Body of pancreas (tissue), 4 donors: Measurements from ENCODE around the gene CDC42SE2.

Experiments used
- CTCF ChIP-seq, 7 experiments: fragments of 450-650 bp in 4 of 7; fragments of 200-600 bp in 3 of 7; sonication (generic) in 3 of 7; IDR thresholded peaks; one replicate each; pipeline ENCODE4 v1.5.1; 2016 to 2019; ENCODE audit warnings: antibody characterized with exemption in 7 of 7
- POLR2A ChIP-seq, 3 donors: fragments of 450-650 bp; IDR thresholded peaks; one replicate each; pipeline ENCODE4 v1.6.1; 2016; ENCODE audit warnings: antibody characterized with exemption in 3 of 3, mild to moderate bottlenecking in 2 of 3

GRCh38 chr5:131254741-131255140 is 9.1 kb upstream of the CDC42SE2 start:
- TF ChIP-seq CTCF (IDR thresholded peaks at IDR 0.05) (no peak), POLR2A (IDR thresholded peaks at IDR 0.05) (no peak)
